HG03103 (cell line): Measurements from ENCODE around the gene THBS4.

Experiments used
- ATAC-seq: cut with Tn5 transposase; IDR thresholded peaks from one replicate; pipeline ENCODE4 v1.9.1; 2021; ENCODE audit warnings: low read depth; ENCODE audit not compliant: unreplicated experiment

Gene THBS4

GRCh38 chr5:80034962-80035821, at the start of gene THBS4:
Gene THBS4 (plus strand): TSS chr5:80035348. CDS start chr5:80035538, 190 bp downstream.
- ATAC-seq, result no peak

GRCh38 chr5:79986260-79986659, 48.9 kb upstream of the THBS4 start:
- ATAC-seq, result no peak

GRCh38 chr5:79990205-79990597, 44.9 kb upstream of the THBS4 start:
- ATAC-seq, result peak; percentile 63

- ATAC-seq, result peak; percentile 69
These were observed 44.3 kb upstream of the THBS4 start, which contains the start of gene MTX3 for GRCh38 chr5:79990598-79991507. Gene MTX3 (minus strand): TSS chr5:79991262. CDS start chr5:79991238, 24 bp downstream.

- no peak for ATAC-seq
These were observed 42.1 kb upstream of the THBS4 start for GRCh38 chr5:79992891-79993657.

GRCh38 chr5:79999722-80000121, 35.4 kb upstream of the THBS4 start:
- no peak for ATAC-seq

GRCh38 chr5:80002677-80003076, 32.5 kb upstream of the THBS4 start:
- ATAC-seq, result no peak

GRCh38 chr5:80008995-80009765, 26.0 kb upstream of the THBS4 start:
- no peak for ATAC-seq

- ATAC-seq, result no peak
These were observed 24.3 kb upstream of the THBS4 start for GRCh38 chr5:80010754-80011392.

- no peak for ATAC-seq
These were observed 10.1 kb upstream of the THBS4 start for GRCh38 chr5:80025069-80025468.

GRCh38 chr5:80026841-80027240, 8.3 kb upstream of the THBS4 start:
- no peak for ATAC-seq

- ATAC-seq, result no peak
These were observed 4.0 kb upstream of the THBS4 start for GRCh38 chr5:80031109-80031508.

- ATAC-seq, result no peak
These were observed 1.6 kb upstream of the THBS4 start for GRCh38 chr5:80033513-80033912.

GRCh38 chr5:80034559-80034958, 589 bp upstream of the THBS4 start:
- ATAC-seq, result no peak

GRCh38 chr5:80035839-80036238, 691 bp downstream of the THBS4 start:
- no peak for ATAC-seq

GRCh38 chr5:80036615-80037014, 1.5 kb downstream of the THBS4 start:
- no peak for ATAC-seq

GRCh38 chr5:80037366-80037765, 2.2 kb downstream of the THBS4 start:
- no peak for ATAC-seq

GRCh38 chr5:80039650-80040049, 4.5 kb downstream of the THBS4 start:
- ATAC-seq, result no peak

GRCh38 chr5:80041527-80041926, 6.4 kb downstream of the THBS4 start:
- ATAC-seq, result no peak
